HepG2 (cell line): ENCODE results near the gene IL36B. TPM values are rescaled to one million over a fixed set of nuclear protein-coding genes. Genes with fewer than 3 reads are reported as not detected.

ENCODE experiments used
- PAWR ChIP-seq: sonication (generic); formaldehyde crosslinking; IDR thresholded peaks from 2 replicates; pipeline ENCODE4 v1.4.0; 2020; ENCODE audit warnings: missing genetic modification reagents, mild to moderate bottlenecking, borderline replicate concordance
- ZNF609 ChIP-seq: sonication (generic); formaldehyde crosslinking; IDR thresholded peaks from 2 replicates; pipeline ENCODE4 v1.4.0; 2020; ENCODE audit warnings: mild to moderate bottlenecking, missing genetic modification reagents, borderline replicate concordance
- polyA plus RNA-seq, 8 experiments: library from polyadenylated mRNA; depleted of rRNA in 3 of 8; stranded (reverse) in 7 of 8; unstranded in 1 of 8; fragments of >200 nt; fragmentation: Illumina TruSeq in 4 of 8; extraction: Trizol in 4 of 8; gene quantifications; 2 replicates each; pipeline versions ENCODE4 v1.2.1 to v1.2.3, GENCODE V29; 2011 to 2016; ENCODE audit warnings: low read depth in 4 of 8, missing spikeins in 1 of 8, mixed read lengths in 1 of 8; ENCODE audit not compliant: insufficient read depth in 1 of 8
- total RNA-seq, 5 experiments: library from RNA; depleted of rRNA; stranded (reverse); fragments of >200 nt; fragmentation: Illumina TruSeq; extraction: Trizol; gene quantifications; 2 replicates each; pipeline ENCODE4 v1.2.3, GENCODE V29; 2016; ENCODE audit warnings: low read depth in 1 of 5
- TF ChIP-seq, protein P1 (sequence below): sonication (generic); formaldehyde crosslinking; IDR thresholded peaks from 2 replicates; pipeline ENCODE4 v1.5.0; 2020; ENCODE audit warnings: missing genetic modification reagents, mild to moderate bottlenecking, borderline replicate concordance
- TF ChIP-seq, protein P2 (sequence below): sonication (generic); formaldehyde crosslinking; IDR thresholded peaks from 2 replicates; pipeline ENCODE4 v1.4.0; 2020; ENCODE audit warnings: missing genetic modification reagents

IL36B gene
- total and polyA plus RNA-seq, 2 of the 13 experiments (the other 11 are each of a cell fraction or from before 2014, with no cell fraction given), result not detected

GRCh38 chr2:113098532-113098931, 45.9 kb upstream of the IL36B start (continued):
- TF ChIP-seq PAWR (CRISPR knock-in tag), result no peak
- TF ChIP-seq, protein P1, sequence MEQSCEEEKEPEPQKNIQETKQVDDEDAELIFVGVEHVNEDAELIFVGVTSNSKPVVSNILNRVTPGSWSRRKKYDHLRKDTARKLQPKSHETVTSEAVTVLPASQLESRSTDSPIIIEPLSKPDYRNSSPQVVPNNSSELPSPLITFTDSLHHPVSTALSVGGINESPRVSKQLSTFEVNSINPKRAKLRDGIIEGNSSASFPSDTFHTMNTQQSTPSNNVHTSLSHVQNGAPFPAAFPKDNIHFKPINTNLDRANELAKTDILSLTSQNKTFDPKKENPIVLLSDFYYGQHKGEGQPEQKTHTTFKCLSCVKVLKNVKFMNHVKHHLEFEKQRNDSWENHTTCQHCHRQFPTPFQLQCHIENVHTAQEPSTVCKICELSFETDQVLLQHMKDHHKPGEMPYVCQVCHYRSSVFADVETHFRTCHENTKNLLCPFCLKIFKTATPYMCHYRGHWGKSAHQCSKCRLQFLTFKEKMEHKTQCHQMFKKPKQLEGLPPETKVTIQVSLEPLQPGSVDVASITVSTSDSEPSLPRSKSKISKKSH (CRISPR knock-in tag), result no peak
- TF ChIP-seq ZNF609 (CRISPR knock-in tag), result no peak
- TF ChIP-seq, protein P2, sequence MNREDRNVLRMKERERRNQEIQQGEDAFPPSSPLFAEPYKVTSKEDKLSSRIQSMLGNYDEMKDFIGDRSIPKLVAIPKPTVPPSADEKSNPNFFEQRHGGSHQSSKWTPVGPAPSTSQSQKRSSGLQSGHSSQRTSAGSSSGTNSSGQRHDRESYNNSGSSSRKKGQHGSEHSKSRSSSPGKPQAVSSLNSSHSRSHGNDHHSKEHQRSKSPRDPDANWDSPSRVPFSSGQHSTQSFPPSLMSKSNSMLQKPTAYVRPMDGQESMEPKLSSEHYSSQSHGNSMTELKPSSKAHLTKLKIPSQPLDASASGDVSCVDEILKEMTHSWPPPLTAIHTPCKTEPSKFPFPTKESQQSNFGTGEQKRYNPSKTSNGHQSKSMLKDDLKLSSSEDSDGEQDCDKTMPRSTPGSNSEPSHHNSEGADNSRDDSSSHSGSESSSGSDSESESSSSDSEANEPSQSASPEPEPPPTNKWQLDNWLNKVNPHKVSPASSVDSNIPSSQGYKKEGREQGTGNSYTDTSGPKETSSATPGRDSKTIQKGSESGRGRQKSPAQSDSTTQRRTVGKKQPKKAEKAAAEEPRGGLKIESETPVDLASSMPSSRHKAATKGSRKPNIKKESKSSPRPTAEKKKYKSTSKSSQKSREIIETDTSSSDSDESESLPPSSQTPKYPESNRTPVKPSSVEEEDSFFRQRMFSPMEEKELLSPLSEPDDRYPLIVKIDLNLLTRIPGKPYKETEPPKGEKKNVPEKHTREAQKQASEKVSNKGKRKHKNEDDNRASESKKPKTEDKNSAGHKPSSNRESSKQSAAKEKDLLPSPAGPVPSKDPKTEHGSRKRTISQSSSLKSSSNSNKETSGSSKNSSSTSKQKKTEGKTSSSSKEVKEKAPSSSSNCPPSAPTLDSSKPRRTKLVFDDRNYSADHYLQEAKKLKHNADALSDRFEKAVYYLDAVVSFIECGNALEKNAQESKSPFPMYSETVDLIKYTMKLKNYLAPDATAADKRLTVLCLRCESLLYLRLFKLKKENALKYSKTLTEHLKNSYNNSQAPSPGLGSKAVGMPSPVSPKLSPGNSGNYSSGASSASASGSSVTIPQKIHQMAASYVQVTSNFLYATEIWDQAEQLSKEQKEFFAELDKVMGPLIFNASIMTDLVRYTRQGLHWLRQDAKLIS (CRISPR knock-in tag), result no peak
